DOHH2 (cell line): Measurements from ENCODE around the gene ANKS1B.
"Not testable (repeated sequence)": the region's sequence is repeated elsewhere in the genome, so short reads cannot be mapped to it uniquely, and the experiment has no call there.

Experiments used
- H3F3A ChIP-seq: fragments of 200-600 bp; sonication (generic), shearing (Covaris generic); 2 replicates; pipeline ENCODE4 v1.6.0; 2016; ENCODE audit warnings: antibody characterized with exemption, mild to moderate bottlenecking; ENCODE audit not compliant: control insufficient read depth, insufficient read depth
- H3K27ac ChIP-seq: fragments of 200-600 bp; sonication (generic); 2 replicates; pipeline ENCODE4 v1.5.1; 2014; ENCODE audit warnings: low read depth, mild to moderate bottlenecking, low read length, moderate library complexity
- H3K27me3 ChIP-seq: fragments of 200-600 bp; sonication (generic); 2 replicates; pipeline ENCODE4 v1.6.1; 2014; ENCODE audit warnings: mild to moderate bottlenecking, low read length, mixed read lengths; ENCODE audit not compliant: control insufficient read depth
- H3K36me3 ChIP-seq: fragments of 200-600 bp; sonication (generic); 2 replicates; pipeline ENCODE4 v1.6.1; 2014; ENCODE audit warnings: mild to moderate bottlenecking, low read length, moderate library complexity, mixed read lengths; ENCODE audit not compliant: control insufficient read depth
- H3K4me1 ChIP-seq: fragments of 200-600 bp; sonication (generic); 2 replicates; pipeline ENCODE4 v1.6.1; 2014; ENCODE audit warnings: mild to moderate bottlenecking, low read length, mixed read lengths; ENCODE audit not compliant: control insufficient read depth
- H3K4me2 ChIP-seq: fragments of 200-600 bp; sonication (generic); 2 replicates; pipeline ENCODE4 v1.6.0; 2014; ENCODE audit warnings: mild to moderate bottlenecking, low read length, moderate library complexity
- H3K4me3 ChIP-seq: fragments of 200-600 bp; sonication (generic); 2 replicates; pipeline ENCODE4 v1.5.1; 2014; ENCODE audit warnings: mild to moderate bottlenecking, low read length, mixed read lengths
- H3K79me2 ChIP-seq: fragments of 200-600 bp; sonication (generic); 2 replicates; pipeline ENCODE4 v1.6.1; 2014; ENCODE audit warnings: mild to moderate bottlenecking, low read length, mixed read lengths; ENCODE audit not compliant: control insufficient read depth
- H3K9me2 ChIP-seq: fragments of 200-600 bp; sonication (generic); replicated peaks from 2 replicates; pipeline ENCODE4 v1.6.1; 2014; ENCODE audit warnings: mild to moderate bottlenecking, low read length, mixed read lengths; ENCODE audit not compliant: control insufficient read depth
- H3K9me3 ChIP-seq: fragments of 200-600 bp; sonication (generic); 2 replicates; pipeline ENCODE4 v1.6.1; 2014; ENCODE audit warnings: antibody characterized with exemption, low read length, mixed read lengths; ENCODE audit not compliant: control insufficient read depth, insufficient read depth
- H4K20me1 ChIP-seq: fragments of 200-600 bp; sonication (generic); 2 replicates; pipeline ENCODE4 v1.6.0; 2014; ENCODE audit warnings: low read depth, mild to moderate bottlenecking, antibody characterized with exemption, low read length, moderate library complexity; ENCODE audit not compliant: control insufficient read depth, insufficient read depth
- CTCF ChIP-seq: fragments of 200-600 bp; sonication (generic); IDR thresholded peaks from one replicate; pipeline ENCODE4 v1.5.1; 2014; ENCODE audit warnings: antibody characterized with exemption, mild to moderate bottlenecking, low read depth, low read length; ENCODE audit not compliant: poor library complexity, severe bottlenecking
- EZH2phosphoT487 ChIP-seq: fragments of 200-600 bp; sonication (generic); IDR thresholded peaks from 2 replicates; pipeline ENCODE4 v1.6.1; 2017; ENCODE audit warnings: borderline replicate concordance, mild to moderate bottlenecking, antibody characterized with exemption, low read length, moderate library complexity, mixed read lengths

The ANKS1B gene

GRCh38 chr12:99600388-99600787 lies 384.3 kb downstream of the ANKS1B start:
- Histone ChIP-seq H3K4me2 (peak overlapping the region; percentile 49), H3K4me1 (peaks cover 45% of the 10 kb centered on the region), H3K27ac (peak overlapping the region; percentile 96), H3K79me2 (no peaks in the 10 kb centered on the region), H3K9me3 (peaks cover 48% of the 10 kb centered on the region), H3K36me3 (peaks cover 54% of the 10 kb centered on the region), H3F3A (peaks cover 8% of the 10 kb centered on the region), H3K4me3 (peak overlapping the region; percentile 60), H3K9me2 (no peaks in the 10 kb centered on the region), H3K27me3 (no peaks in the 10 kb centered on the region), H4K20me1 (no peaks in the 10 kb centered on the region)
- TF ChIP-seq CTCF: no peak
- no peak for TF ChIP-seq EZH2phosphoT487

GRCh38 chr12:99598785-99599184 lies 386.0 kb downstream of the ANKS1B start:
- no peaks in the 10 kb centered on the region for H3K9me2 ChIP-seq
- peak overlapping the region; percentile 60; the same call in 1 of the 2 replicates for H3K4me3 ChIP-seq
- peaks cover 8% of the 10 kb centered on the region for H3F3A ChIP-seq
- no peak overlapping the region for H3K4me2 ChIP-seq
- no peaks in the 10 kb centered on the region for H4K20me1 ChIP-seq
- TF ChIP-seq CTCF: no peak
- TF ChIP-seq EZH2phosphoT487: no peak
- H3K36me3 ChIP-seq: peaks cover 58% of the 10 kb centered on the region
- H3K79me2 ChIP-seq: no peaks in the 10 kb centered on the region
- peaks cover 53% of the 10 kb centered on the region for H3K9me3 ChIP-seq
- no peaks in the 10 kb centered on the region for H3K27me3 ChIP-seq
- peaks cover 45% of the 10 kb centered on the region for H3K4me1 ChIP-seq
- H3K27ac ChIP-seq: peak overlapping the region; percentile 96

- Histone ChIP-seq H3K9me3 (peaks cover 45% of the 10 kb centered on the region), H3K36me3 (peaks cover 50% of the 10 kb centered on the region), H4K20me1 (no peaks in the 10 kb centered on the region), H3K4me1 (peaks cover 35% of the 10 kb centered on the region), H3K4me2 (no peak overlapping the region), H3K4me3 (no peak overlapping the region), H3K79me2 (no peaks in the 10 kb centered on the region), H3K27me3 (no peaks in the 10 kb centered on the region), H3K27ac (no peak overlapping the region), H3F3A (peaks cover 8% of the 10 kb centered on the region), H3K9me2 (no peaks in the 10 kb centered on the region)
- no peak for TF ChIP-seq EZH2phosphoT487
These were observed 388.0 kb downstream of the ANKS1B start for GRCh38 chr12:99596762-99597161.

GRCh38 chr12:99577125-99577524 lies 407.6 kb downstream of the ANKS1B start:
- not testable (repeated sequence) for H3K36me3 ChIP-seq, H3K4me3 ChIP-seq, H3K4me2 ChIP-seq, H3K27ac ChIP-seq, H4K20me1 ChIP-seq, H3K4me1 ChIP-seq, H3K9me2 ChIP-seq, H3F3A ChIP-seq, H3K27me3 ChIP-seq, H3K79me2 ChIP-seq
- H3K9me3 ChIP-seq: peaks cover 13% of the 10 kb centered on the region; the same call in 1 of the 2 replicates
